Psoas muscle (tissue), 8 donors: Measurements from ENCODE around the gene CPEB3. TPM values are rescaled to one million over a fixed set of nuclear protein-coding genes. Genes with fewer than 3 reads are reported as not detected.

Source experiments
- ATAC-seq, 4 donors: fragments of 200-7000 bp; cut with Tn5 transposase; one replicate each; pipeline ENCODE4 v1.9.1; 2020; ENCODE audit warnings: moderate library complexity in 3 of 4, mild to moderate bottlenecking in 2 of 4
- DNase-seq, 2 donors: peaks; one replicate each; pipeline ENCODE4 v3.0.0-alpha.2; 2020
- H3K27ac ChIP-seq: fragments of 200-600 bp; one replicate; pipeline ENCODE4 v1.8.0; 2022
- H3K27me3 ChIP-seq, 3 donors: fragments of 200-600 bp in 1 of 3; one replicate each; pipeline versions ENCODE4 v1.6.1 to v1.8.0; 2013 to 2022; ENCODE audit warnings: low read length in 2 of 3, mild to moderate bottlenecking in 2 of 3, moderate library complexity in 1 of 3; ENCODE audit not compliant: insufficient read depth in 3 of 3
- H3K36me3 ChIP-seq, 2 donors: fragments of 200-600 bp in 1 of 2; one replicate each; pipeline versions ENCODE4 v1.6.1 to v1.8.0; 2013 to 2022; ENCODE audit warnings: low read depth in 1 of 2, mild to moderate bottlenecking in 1 of 2, moderate library complexity in 1 of 2; ENCODE audit not compliant: insufficient read depth in 1 of 2
- H3K4me1 ChIP-seq: fragments of 200-600 bp; one replicate; pipeline ENCODE4 v1.8.0; 2022
- H3K4me3 ChIP-seq: fragments of 200-600 bp; one replicate; pipeline ENCODE4 v1.8.0; 2022; ENCODE audit warnings: mild to moderate bottlenecking
- H3K9me3 ChIP-seq: fragments of 200-600 bp; one replicate; pipeline ENCODE4 v1.8.0; 2022
- WGBS, 3 donors: extraction: QIAGEN DNeasy Blood & Tissue Kit; methylation state at CpG; one replicate each; pipeline versions ENCODE4 v1.1.6 to v1.1.7; 2013; 5-methylcytosine and 5-hydroxymethylcytosine counted together
- intact Hi-C, 2 donors: fragments of 100-400 bp; cut with DNase I; formaldehyde crosslinking; loops; one replicate each; pipeline versions ENCODE4 v1.11.0 to v1.14.2; 2022
- polyA plus RNA-seq, 3 donors: library from polyadenylated mRNA; stranded (reverse); fragments of 200-250 nt; gene quantifications; one replicate each; pipeline ENCODE4 v1.2.3, GENCODE V29; 2013
- total RNA-seq, 4 donors: library from RNA; stranded (reverse); fragmentation: NEBNext Ultra II Directional in 2 of 4; extraction: Animal tissue kit (Norgen Biotek cat#: 25700) in 2 of 4; gene quantifications; one replicate each; pipeline versions ENCODE4 v1.2.1 to v1.2.4, GENCODE V29; 2021 to 2023
- TF ChIP-seq, protein P1 (sequence below): fragments of 200-600 bp; IDR thresholded peaks from one replicate; pipeline ENCODE4 v1.8.0; 2022; ENCODE audit warnings: antibody characterized with exemption
- donor health status: healthy with polysubstance abuse.
- donor health status: DM: no; HTN: no; CAD: no; lungs with moderate emphysema.
- donor health status: Bipolar disorder and iron deficiency.
- donor health status: healthy.
- donor health status: DM: yes; HTN: yes; CAD: no.
- donor health status: DM: no; HTN: no; CAD: no.
- donor health status: DM: no; HTN: no; CAD: no.
- donor health status: DM: yes; HTN: yes; CAD: no.

CPEB3 gene
- total and polyA plus RNA-seq, 7 donors: 0.44 to 16.9 (median 9.8) TPM

DNA sequence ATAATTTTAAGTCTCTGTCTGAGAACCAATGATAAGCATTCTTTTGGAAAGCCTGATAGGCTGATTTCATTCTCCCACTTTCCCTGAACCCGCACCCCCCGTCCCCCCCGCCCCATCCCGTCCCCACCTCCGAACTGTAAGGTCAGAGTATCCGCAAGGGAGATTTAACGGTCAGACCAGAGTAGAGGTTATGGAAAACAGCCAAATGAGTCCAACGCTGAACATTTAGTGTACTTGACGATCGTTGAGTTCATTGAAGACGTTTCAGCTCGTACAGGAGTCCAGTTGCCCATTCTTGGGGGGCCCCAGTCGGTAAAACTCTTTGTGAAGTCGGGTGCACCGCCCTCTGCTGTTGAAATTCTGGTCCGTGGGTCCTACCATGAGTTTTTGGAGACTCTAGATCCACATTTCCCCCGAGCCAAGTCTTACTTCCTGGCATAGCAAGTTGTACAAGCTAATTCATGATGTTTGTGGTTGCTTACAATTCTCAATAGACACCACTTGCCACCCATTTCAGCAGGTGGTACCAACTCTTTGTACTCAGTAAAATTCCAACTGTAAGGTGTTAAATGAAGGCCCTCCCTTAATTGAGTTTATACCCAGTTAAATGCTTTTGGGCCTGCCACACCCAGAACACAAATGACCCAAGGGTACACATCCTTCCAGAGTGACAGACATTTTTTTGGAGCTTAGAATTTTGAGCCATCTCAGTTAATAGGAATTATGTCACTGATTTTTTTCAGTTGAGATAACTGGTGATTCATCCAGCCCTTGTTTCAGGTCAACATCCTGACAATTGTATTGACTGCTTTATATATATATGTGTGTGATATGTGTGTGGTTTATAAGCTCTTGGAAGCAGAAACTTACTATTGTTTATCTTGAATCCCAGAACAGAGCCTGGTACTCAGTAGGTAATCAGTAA is 1.3 kb upstream of the CPEB3 start:
- H3K27me3 ChIP-seq: no peaks in the 10 kb centered on the region
- H3K9me3 ChIP-seq: no peaks in the 10 kb centered on the region
- peak; percentile 57 to 61 for DNase-seq
- peak in 2 of 4 donors; percentile 12 to 38 for ATAC-seq
- peak overlapping the region; percentile 95 for H3K27ac ChIP-seq
- peaks cover 0 to 20% of the 10 kb centered on the region in 2 donors for H3K36me3 ChIP-seq
- intact Hi-C loops: loop anchor here (2.0 to 5.0 kb wide), 5 partner anchors 35 to 205 kb away; no protein-coding TSS in a partner anchor
- H3K4me3 ChIP-seq: peak overlapping the region; percentile 90
- peaks cover 5% of the 10 kb centered on the region for H3K4me1 ChIP-seq
- TF ChIP-seq, protein P1, sequence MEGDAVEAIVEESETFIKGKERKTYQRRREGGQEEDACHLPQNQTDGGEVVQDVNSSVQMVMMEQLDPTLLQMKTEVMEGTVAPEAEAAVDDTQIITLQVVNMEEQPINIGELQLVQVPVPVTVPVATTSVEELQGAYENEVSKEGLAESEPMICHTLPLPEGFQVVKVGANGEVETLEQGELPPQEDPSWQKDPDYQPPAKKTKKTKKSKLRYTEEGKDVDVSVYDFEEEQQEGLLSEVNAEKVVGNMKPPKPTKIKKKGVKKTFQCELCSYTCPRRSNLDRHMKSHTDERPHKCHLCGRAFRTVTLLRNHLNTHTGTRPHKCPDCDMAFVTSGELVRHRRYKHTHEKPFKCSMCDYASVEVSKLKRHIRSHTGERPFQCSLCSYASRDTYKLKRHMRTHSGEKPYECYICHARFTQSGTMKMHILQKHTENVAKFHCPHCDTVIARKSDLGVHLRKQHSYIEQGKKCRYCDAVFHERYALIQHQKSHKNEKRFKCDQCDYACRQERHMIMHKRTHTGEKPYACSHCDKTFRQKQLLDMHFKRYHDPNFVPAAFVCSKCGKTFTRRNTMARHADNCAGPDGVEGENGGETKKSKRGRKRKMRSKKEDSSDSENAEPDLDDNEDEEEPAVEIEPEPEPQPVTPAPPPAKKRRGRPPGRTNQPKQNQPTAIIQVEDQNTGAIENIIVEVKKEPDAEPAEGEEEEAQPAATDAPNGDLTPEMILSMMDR: peak; percentile 37
- WGBS, 3 donors: 0 to 2% (median 1%) methylated on average over 17 of the region's 17 CpGs

DNA sequence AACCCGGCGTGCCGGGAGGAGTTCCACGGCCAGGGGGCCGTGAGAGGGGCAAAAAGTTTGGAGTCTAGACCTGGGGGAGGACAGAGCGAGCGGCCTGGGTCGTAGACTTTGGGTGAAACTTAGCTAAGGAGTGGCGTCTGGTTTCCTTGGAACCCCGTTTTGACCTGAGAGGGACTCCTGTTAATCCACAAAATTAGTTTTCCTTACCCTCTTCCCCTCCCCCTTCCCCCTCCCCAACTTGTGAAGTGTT is 663 bp upstream of the CPEB3 start:
- H3K36me3 ChIP-seq: peaks cover 0 to 20% of the 10 kb centered on the region in 2 donors
- H3K9me3 ChIP-seq: no peaks in the 10 kb centered on the region
- H3K4me1 ChIP-seq: peaks cover 5% of the 10 kb centered on the region
- H3K27ac ChIP-seq: peak overlapping the region; percentile 95
- ATAC-seq (peak in 2 of 4 donors; percentile 1 to 9), DNase-seq (no peak)
- peak overlapping the region; percentile 90 for H3K4me3 ChIP-seq
- intact Hi-C loops: loop anchor here (2.0 to 5.0 kb wide), 5 partner anchors 36 to 204 kb away; no protein-coding TSS in a partner anchor
- WGBS, 3 donors: 0 to 1% (median 0%) methylated on average over 10 of the region's 10 CpGs
- TF ChIP-seq, protein P1: no peak
- H3K27me3 ChIP-seq: no peaks in the 10 kb centered on the region

DNA sequence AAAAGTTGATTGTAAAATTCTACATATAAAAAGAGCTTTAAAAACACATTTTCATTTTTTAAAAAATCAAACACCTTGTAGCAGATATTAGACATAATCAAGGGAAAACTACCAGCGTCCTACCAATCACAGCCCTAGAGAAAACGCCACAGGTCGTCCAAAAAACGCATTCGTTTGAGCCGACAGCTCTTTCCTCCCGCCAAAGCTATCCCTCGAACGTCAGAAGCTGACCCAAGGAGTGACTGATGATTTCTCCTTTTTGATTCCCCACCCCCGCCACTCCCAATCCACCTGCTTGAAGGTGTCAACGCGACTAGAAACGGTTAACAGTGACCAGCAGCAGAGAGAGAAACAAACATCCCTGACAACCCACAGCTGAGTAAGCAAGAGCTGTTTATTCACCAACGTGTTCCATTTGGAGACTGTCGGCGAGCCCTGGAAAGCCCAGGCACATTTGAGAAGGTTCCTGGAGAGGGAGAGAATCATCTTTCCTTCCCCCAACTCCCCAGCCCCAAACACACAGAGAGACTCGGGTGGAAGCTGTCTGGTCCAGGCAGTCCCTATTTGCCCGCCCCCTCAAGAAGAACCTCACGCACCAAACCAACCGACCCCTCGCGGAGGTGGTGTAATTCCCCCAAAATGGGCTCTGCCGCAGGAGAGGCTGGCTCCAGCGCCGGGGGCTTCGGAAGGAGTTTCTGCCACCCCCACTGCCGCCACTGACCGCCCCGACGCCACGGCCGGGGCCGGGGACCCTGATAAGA is 622 bp downstream of the CPEB3 start:
- DNase-seq: peak; percentile 29 to 59
- intact Hi-C loops: loop anchor here (2.0 to 5.0 kb wide), 5 partner anchors 37 to 203 kb away; no protein-coding TSS in a partner anchor
- Histone ChIP-seq H3K27me3 (no peaks in the 10 kb centered on the region), H3K4me1 (peaks cover 5% of the 10 kb centered on the region), H3K36me3 (peaks cover 0 to 15% of the 10 kb centered on the region in 2 donors), H3K4me3 (peak overlapping the region; percentile 90), H3K9me3 (no peaks in the 10 kb centered on the region), H3K27ac (peak overlapping the region; percentile 95)
- WGBS, 3 donors: 0 to 1% (median 1%) methylated on average over 33 of the region's 33 CpGs
- TF ChIP-seq, protein P1: no peak
- ATAC-seq: peak; percentile 11 to 59 (median 40)

DNA sequence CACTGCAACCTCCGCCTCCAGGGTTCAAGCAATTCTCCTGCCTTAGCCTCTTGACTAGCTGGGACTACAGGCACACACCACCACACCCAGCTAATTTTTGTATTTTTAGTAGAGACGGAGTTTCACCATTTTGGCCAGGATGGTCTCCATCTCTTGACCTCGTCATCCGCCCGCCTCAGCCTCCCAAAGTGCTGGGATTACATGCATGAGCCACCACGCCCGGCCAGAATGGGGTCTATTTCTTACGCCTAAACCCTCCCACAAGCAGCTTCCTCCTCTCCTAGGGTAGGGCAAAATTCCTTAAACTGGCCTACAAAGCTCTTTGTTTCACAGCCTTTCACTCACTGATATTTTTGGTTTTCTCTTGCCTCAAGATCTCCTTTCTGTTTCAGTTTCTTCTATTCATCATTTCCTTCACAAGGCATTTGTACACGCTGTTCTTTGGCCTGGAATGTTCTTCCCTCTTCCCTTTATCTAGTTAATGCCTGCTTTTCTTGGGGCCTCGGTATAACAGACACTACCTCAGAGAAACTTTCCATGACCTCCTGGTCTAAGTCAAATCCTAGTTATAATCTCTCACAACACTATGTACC is 6.7 kb downstream of the CPEB3 start:
- 75 to 87% (median 79%) methylated on average over 10 of the region's 10 CpGs for WGBS, 3 donors
- TF ChIP-seq, protein P1: no peak
- Histone ChIP-seq H3K36me3 (no peaks in the 10 kb centered on the region), H3K9me3 (no peaks in the 10 kb centered on the region), H3K27ac (no peak overlapping the region), H3K4me1 (no peaks in the 10 kb centered on the region), H3K27me3 (no peaks in the 10 kb centered on the region), H3K4me3 (no peak overlapping the region)
- intact Hi-C loops: no loop called here
- no peak for ATAC-seq
- DNase-seq: no peak
